ENCODE measurements around the gene TIGD2. TPM values are rescaled to one million over a fixed set of nuclear protein-coding genes. Genes with fewer than 3 reads are reported as not detected.
A peak's percentile ranks its signal among the peaks of the same experiment; 100 is the strongest.

The TIGD2 gene
- total and polyA plus RNA-seq, 2 of the 13 experiments (the other 11 are each of a cell fraction or from before 2014, with no cell fraction given), result 3.1 to 15.5 TPM

- TF ChIP-seq IRF1 (CRISPR knock-in tag; IDR thresholded peaks at IDR 0.05; ENCODE audit: low read depth), result no peak
- TF ChIP-seq ZNF558 (CRISPR knock-in tag; IDR thresholded peaks at IDR 0.05; ENCODE audit: borderline replicate concordance), result no peak
- TF ChIP-seq ZBTB38 (CRISPR knock-in tag; IDR thresholded peaks at IDR 0.05), result no peak
- TF ChIP-seq NFKB2 (CRISPR knock-in tag; IDR thresholded peaks at IDR 0.05; ENCODE audit: borderline replicate concordance), result no peak
- 0 out of 2 replicates have a peak, but pooled peaks have one; percentile 28 for TF ChIP-seq RARA (CRISPR knock-in tag; IDR thresholded peaks at IDR 0.05)
- no peak for TF ChIP-seq FOXA1 (IDR thresholded peaks at IDR 0.05)
- TF ChIP-seq FOXA1 (CRISPR knock-in tag; IDR thresholded peaks at IDR 0.05), result peak; percentile 63; the same call in 1 of the 2 replicates
- no peak for TF ChIP-seq ZBTB42 (CRISPR knock-in tag; IDR thresholded peaks at IDR 0.05)
- peak; percentile 46; the same call in 1 of the 2 replicates for TF ChIP-seq FOXO1 (CRISPR knock-in tag; IDR thresholded peaks at IDR 0.05)
- TF ChIP-seq FOXA3 (CRISPR knock-in tag; IDR thresholded peaks at IDR 0.05), result peak; percentile 69; the same call in 1 of the 2 replicates
- TF ChIP-seq AKAP8 (CRISPR knock-in tag; IDR thresholded peaks at IDR 0.05), result no peak
- TF ChIP-seq ZNF280D (CRISPR knock-in tag; IDR thresholded peaks at IDR 0.05), result no peak
- TF ChIP-seq FOXK1 (CRISPR knock-in tag; IDR thresholded peaks at IDR 0.05; ENCODE audit: borderline replicate concordance, low read depth), result no peak
- TF ChIP-seq ESRRA (CRISPR knock-in tag; IDR thresholded peaks at IDR 0.05; ENCODE audit: low read depth), result no peak
- no peak for TF ChIP-seq MAFG (CRISPR knock-in tag; IDR thresholded peaks at IDR 0.05)
- no peak for TF ChIP-seq SRSF9 (IDR thresholded peaks at IDR 0.05; ENCODE audit: borderline replicate concordance, insufficient read depth, low read depth, low read length, poor library complexity, severe bottlenecking)
These were observed 2.8 kb downstream of the TIGD2 start (continued) for GRCh38 chr4:89114100-89114499.

All from HepG2 (cell line).